A204.1 (cell line): Measurements from ENCODE around the gene RALA.
"Not testable (repeated sequence)": the region's sequence is repeated elsewhere in the genome, so short reads cannot be mapped to it uniquely, and the experiment has no call there.

Experiments used
- FAIRE-seq: peaks from 2 replicates; lab custom pipeline; 2012; peaks lifted over from hg19 to GRCh38; lab: Jason Lieb, UNC

Gene RALA

GRCh38 chr7:39686261-39686924, 63.0 kb downstream of the RALA start:
- FAIRE-seq: no peak

- FAIRE-seq: no peak
Observed at GRCh38 chr7:39688611-39689480, 65.5 kb downstream of the RALA start.

GRCh38 chr7:39691821-39692220, 68.4 kb downstream of the RALA start:
- FAIRE-seq: no peak

GRCh38 chr7:39693086-39693485, 69.7 kb downstream of the RALA start:
- FAIRE-seq: not testable (repeated sequence)

- no peak for FAIRE-seq
Observed at GRCh38 chr7:39693812-39694211, 70.4 kb downstream of the RALA start.

GRCh38 chr7:39695852-39696586, 72.6 kb downstream of the RALA start:
- no peak for FAIRE-seq

DNA sequence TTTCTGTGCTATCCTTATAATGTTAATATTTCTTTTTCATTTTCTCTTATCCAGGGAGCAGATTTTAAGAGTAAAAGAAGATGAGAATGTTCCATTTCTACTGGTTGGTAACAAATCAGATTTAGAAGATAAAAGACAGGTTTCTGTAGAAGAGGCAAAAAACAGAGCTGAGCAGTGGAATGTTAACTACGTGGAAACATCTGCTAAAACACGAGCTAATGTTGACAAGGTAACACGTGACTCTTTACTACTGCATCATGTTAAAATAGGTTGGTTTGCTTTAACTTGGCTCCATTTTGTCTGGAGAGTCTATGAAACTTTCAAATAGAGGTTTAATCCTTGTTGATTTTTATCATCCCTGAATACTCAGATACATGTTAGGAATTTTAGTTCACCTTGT, 73.3 kb downstream of the RALA start:
- FAIRE-seq: no peak

GRCh38 chr7:39697483-39697882, 74.1 kb downstream of the RALA start:
- FAIRE-seq: no peak

GRCh38 chr7:39700165-39700564, 76.8 kb downstream of the RALA start:
- no peak for FAIRE-seq

- FAIRE-seq: no peak
Observed at GRCh38 chr7:39700932-39701331, 77.6 kb downstream of the RALA start.

GRCh38 chr7:39702133-39702532, 78.8 kb downstream of the RALA start:
- FAIRE-seq: no peak

- no peak for FAIRE-seq
Observed at GRCh38 chr7:39703144-39703543, 79.8 kb downstream of the RALA start.

DNA sequence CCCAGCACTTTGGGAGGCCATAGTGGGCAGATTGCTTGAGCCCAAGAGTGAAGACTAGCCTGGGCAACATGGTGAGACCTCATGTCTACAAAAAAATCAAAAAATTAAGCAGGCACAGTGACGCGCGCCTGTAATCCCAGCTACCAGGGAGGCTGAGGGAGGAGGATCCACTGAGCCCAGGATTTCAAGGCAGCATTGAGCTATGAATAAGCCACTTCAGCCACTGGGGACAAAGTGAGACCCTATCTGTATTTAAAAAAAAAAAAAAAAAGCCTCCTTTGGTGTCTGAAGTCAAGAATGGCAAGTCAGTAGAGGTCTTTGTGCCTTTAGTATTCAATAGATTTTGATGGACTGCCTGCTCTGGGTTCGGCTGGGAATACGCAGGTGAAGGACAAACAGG, 85.7 kb downstream of the RALA start:
- FAIRE-seq: no peak

DNA sequence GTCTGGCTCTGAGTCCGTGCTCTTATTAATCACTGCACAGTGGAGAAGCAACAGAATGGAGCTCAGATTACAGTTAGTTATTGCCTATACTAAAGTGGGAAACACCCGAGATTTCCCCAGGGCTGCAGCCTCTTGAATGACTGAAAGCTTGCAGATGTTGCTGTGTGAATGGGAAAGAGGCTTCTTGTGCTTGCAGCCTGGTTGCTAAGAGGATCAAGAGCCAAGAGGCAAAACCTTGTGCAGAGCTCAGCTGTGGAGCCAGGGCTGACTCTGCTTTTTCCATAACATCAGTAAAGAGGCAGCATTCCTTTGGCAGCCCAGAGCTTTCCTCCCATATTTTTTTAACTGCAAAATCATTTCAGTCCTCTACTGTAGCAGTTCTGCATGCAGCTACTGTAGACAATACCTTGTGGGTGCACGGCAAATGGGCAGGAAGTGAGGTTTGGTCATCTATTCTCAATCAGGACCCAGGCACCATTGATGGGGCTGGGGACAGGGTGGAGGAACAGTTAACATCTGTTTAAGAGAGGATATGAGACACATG, 86.5 kb downstream of the RALA start:
- FAIRE-seq: no peak

GRCh38 chr7:39712751-39713150, 89.4 kb downstream of the RALA start:
- no peak for FAIRE-seq

DNA sequence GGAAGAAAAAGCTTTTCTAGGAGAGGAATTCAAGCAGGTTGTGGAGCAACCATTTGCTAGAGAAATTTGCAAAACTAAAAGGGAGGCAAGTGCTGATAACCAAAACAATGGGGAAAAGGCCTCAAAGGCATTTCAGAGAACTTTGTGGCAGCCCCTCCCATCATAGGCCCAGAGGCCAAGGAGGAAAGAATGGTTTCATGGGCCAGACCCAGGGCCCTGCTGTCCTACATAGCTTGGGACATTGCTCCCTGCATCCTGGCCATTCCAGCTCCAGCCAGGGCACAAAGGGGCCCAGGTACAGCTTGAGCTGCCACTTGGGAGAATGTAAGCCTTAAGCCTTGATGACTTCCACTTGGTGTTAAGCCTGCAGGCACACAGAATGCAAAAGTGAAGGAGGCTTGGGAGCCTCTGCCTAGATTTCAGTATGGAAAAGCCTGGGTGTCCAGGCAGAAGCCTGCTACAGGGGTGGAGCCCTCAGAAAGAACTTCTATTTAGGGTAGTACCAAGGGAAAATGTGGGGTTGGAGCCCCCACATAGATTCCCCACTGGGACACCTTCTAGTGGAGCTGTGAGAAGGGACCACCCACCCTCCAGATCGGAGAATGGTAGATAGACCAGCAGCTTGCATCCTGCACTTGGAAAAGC, 91.2 kb downstream of the RALA start:
- no peak for FAIRE-seq

DNA sequence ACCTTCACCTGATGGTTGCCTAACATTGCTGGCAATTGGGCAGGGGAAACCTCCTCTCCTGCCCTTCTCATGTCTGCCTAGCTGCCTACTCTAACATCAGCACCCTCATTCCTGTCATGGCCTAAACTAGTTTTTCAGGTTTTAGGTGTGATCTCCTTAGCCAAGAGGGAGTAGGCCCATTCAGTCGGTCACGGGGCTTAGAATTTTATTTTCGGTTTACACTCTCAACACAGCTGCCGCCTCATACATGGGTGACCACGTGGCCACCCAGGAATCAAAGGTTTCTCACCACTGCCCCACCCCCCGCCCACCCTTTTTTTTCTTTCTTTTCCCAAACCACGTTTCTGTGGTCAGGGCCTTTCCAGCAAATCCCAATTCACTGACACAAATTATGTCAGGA, 97.2 kb downstream of the RALA start:
- no peak for FAIRE-seq

DNA sequence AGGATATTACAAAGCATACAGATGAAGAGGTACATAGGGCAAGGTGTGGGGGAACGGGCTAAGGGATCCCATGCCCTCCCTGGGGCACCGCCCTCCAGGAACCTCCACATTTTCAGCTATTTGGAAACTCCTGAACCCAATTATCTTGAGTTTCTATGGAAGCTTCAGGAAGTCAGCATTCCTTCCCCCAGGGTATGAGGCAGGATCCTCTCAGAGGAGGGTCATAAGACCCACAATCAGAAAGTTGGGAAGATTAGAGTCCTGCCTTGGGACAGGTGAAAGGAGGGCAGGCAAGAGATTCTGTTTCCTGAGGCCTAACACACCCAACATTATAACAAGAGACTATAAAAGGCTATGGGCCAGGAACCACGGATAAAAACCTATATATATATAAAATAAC, 98.0 kb downstream of the RALA start:
- FAIRE-seq: no peak

DNA sequence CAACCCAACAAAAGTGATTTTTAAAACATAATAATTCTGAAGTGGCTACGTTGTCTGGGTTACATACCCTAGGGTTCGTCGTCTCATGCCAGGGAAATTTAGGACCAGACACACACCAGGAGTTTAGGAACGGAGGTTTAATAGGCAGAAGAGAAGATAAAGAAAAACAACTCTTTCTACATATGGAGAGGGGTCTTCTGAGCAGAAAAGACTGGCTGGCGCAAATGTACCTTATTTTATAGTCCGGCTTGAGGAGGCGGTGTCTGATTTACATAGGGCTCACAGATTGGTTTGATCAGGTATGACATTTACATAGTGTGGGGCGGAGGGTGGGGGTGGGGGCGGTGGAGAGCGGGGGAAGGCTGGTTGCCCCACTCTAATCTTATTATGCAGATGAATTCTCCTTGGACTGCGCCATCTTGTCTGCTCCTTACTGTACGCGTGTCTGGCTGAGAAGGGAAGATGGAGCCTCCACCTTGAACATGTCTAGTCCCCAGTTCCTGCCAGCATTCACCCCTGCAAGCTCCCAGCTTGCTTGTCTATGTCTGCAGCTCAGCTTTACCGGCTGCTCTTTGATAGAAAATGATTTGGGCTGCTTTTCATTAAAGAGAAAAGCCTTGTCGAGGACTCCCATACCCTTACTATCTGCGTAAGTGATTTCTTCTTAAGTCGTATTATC, 98.7 kb downstream of the RALA start:
- no peak for FAIRE-seq

DNA sequence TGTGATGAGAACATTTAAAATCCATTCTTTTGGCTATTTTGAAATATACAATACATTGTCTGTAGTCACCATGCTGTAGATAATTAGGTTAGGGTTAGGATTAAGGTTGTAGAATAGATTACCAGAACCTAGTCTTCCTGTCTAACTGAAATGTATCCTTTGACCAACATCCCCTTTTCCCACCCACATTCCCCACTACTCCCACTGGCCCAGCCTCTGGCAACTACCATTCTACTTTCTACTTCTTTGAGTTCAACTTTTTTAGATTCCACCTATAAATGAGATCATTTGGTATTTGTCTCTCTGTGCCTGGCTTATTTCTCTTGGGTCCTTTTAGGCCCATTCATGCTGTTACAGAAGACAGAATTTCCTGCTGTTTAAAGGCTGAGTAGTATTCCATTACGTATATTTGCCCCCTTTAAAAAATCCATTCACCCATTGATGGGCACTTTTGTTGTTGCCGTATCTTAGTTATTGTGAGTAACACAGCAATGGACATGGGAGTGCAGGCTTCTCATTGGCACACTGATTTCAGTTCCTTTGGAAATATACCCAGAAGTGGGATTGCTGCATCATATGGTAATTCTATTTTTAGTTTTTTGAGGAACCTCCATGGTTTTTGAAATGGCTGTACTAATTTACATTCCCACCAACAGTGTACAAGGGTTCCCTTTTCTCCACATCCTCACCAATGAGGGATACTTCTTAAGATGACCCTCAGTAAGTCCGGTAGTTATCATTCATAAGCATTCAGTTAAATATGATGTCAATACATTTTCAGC, 104.0 kb downstream of the RALA start:
- no peak for FAIRE-seq
